ENCODE data around the gene KRTAP19-7.

Gene KRTAP19-7

DNA sequence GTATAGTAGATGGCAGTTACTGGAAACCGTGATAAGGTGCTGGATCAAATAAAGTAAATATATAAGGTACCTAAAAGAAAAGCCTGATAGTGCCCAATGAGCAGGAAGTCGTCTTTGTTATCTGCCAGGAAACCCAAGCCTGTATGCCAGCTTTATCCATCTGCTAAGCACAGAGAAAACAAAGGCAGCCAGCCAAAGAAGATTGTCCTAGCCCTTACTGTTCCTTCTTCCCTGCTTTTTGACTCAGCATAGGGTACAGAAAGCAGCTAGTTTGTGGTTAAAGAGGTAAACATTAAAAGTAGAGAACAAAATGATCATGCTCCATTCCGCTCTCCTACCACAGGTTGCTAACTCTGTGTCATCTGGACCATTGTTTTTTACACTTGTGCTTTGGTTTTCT lies 19.0 kb upstream of the KRTAP19-7 start:
- TF ChIP-seq, protein P1, sequence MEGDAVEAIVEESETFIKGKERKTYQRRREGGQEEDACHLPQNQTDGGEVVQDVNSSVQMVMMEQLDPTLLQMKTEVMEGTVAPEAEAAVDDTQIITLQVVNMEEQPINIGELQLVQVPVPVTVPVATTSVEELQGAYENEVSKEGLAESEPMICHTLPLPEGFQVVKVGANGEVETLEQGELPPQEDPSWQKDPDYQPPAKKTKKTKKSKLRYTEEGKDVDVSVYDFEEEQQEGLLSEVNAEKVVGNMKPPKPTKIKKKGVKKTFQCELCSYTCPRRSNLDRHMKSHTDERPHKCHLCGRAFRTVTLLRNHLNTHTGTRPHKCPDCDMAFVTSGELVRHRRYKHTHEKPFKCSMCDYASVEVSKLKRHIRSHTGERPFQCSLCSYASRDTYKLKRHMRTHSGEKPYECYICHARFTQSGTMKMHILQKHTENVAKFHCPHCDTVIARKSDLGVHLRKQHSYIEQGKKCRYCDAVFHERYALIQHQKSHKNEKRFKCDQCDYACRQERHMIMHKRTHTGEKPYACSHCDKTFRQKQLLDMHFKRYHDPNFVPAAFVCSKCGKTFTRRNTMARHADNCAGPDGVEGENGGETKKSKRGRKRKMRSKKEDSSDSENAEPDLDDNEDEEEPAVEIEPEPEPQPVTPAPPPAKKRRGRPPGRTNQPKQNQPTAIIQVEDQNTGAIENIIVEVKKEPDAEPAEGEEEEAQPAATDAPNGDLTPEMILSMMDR (IDR thresholded peaks at IDR 0.05; ENCODE audit: borderline replicate concordance, insufficient read depth, low read depth, low read length) = no peak

DNA sequence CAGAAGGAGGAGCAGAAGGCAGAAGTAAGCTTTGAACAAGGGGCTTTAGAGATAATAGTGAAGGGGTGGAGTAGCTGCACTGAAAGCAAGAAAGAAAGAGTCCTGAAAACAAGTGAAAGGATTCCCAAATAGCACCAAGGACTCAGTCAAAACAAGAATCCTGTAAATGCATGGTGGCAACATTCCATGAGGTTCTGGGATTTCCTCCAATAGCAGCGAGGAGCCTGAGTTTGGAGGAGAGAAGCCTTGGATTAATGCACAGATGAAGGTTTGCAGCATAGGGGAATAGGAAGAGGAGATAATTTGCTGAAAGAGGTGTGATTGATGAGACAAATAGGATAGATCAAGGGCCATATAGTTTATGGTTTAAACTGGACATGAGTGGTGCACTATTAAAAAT lies 18.2 kb upstream of the KRTAP19-7 start:
- no peak overlapping the region for H3K4me3 ChIP-seq (ENCODE audit: low read depth, low read length)
- TF ChIP-seq, protein P1 (IDR thresholded peaks at IDR 0.05; ENCODE audit: borderline replicate concordance, insufficient read depth, low read depth, low read length) = no peak

More for the DNA sequence above, 19.0 kb upstream of the KRTAP19-7 start:
- no peak overlapping the region for H3K4me3 ChIP-seq (ENCODE audit: low read depth, low read length)

DNA sequence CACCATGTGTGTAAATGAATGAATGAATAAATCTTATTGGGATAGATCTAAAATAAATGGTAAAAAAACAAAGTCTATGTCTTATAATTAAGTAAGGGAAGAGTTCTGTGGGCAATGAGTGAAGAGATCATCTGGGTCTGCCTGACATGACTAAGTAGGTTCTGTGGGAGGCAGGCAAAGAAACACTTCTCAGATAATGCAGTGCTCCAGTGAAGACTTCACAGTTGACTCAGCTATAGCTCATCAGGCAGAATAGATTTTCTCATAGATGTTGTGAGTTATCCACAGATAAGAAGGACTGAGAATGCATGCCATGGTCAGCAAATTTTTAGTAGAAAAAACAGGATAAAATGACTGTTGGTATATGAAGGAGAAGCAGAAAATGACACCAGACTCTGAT lies 16.7 kb upstream of the KRTAP19-7 start:
- no peak overlapping the region for H3K4me3 ChIP-seq (ENCODE audit: low read depth, low read length)
- TF ChIP-seq, protein P1 (IDR thresholded peaks at IDR 0.05; ENCODE audit: borderline replicate concordance, insufficient read depth, low read depth, low read length) = no peak

DNA sequence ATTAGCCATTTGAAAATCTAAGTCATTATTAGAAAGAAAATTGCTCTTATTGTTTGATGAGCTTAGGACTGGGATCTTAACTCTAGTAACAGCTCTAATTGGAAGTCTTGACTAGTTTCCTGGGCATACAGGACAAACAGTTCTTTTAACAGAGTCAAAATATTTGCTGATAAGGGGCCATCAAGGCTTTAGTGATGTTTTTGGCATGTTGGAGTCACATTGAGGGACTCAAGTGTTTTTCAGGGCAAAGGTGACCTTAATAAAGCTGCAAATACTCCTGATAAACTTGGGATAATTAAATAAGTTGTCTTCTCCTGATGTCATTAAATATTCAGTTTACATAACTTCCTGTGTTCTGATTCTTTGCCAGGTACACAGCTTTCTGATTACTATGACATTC lies 6.5 kb upstream of the KRTAP19-7 start:
- TF ChIP-seq, protein P1 (IDR thresholded peaks at IDR 0.05; ENCODE audit: borderline replicate concordance, insufficient read depth, low read depth, low read length) = no peak
- no peak overlapping the region for H3K4me3 ChIP-seq (ENCODE audit: low read depth, low read length)

DNA sequence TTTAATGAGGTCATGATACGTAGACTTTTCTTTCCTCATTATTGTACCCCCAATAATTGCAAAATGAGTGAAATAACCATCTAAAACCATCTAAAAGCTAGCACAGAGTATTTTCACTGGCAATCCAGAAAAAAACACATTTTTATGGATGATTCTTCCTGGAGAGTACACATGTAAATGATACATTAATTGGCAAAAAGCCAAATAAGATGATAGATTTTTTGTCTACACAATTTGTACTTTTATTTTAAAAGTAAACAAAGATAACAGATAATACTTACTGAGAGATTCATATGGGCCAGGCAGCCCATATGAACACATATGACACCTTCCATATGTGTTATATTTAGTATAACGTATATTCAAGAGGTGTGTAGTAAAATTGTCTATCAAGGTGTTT lies 2.5 kb upstream of the KRTAP19-7 start:
- H3K4me3 ChIP-seq (ENCODE audit: low read depth, low read length) = no peak overlapping the region
- TF ChIP-seq, protein P1 (IDR thresholded peaks at IDR 0.05; ENCODE audit: borderline replicate concordance, insufficient read depth, low read depth, low read length) = no peak

DNA sequence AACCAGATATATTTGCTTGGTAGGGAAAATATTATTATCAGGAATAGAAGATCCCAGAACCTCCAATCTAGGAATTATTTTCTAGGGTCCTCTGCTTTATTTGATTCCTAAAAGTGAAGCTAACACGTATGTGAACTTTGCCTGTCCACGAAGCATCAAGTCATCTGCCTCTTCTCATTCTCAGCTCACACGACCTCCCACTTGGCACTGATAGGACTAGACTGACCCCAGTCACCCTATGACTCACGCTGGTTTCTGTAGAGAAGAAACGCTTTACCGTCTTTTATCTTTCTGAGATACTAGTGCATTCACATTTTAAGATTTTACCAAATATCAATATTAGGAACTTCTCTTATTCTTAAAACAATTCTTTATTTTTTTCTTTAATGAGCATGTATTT lies 2.0 kb upstream of the KRTAP19-7 start:
- TF ChIP-seq, protein P1 (IDR thresholded peaks at IDR 0.05; ENCODE audit: borderline replicate concordance, insufficient read depth, low read depth, low read length) = no peak
- H3K4me3 ChIP-seq (ENCODE audit: low read depth, low read length) = no peak overlapping the region

DNA sequence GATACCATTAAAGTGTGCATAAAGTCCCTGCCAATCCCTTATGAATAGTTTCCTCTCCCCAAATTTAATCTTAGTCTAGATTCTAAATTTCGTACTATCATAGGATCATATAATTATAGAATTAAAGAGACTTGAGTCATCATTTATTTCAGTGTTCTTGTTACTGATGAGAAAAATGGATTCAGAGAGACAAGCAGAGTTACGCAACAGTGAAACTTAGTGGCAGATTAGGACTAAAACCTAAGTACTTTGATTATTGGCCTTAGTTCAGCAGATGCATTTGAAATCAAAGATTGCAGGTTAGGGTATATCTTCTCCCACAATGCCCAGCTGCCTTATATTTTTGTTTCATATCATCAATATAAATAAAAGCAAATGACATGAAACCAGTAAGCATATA lies 843 bp upstream of the KRTAP19-7 start:
- H3K4me3 ChIP-seq (ENCODE audit: low read depth, low read length) = no peak overlapping the region
- TF ChIP-seq, protein P1 (IDR thresholded peaks at IDR 0.05; ENCODE audit: borderline replicate concordance, insufficient read depth, low read depth, low read length) = no peak

Data from GM12875 (cell line).